WTC11 (cell line): ENCODE results near the gene ZNF81. TPM values are rescaled to one million over a fixed set of nuclear protein-coding genes. Genes with fewer than 3 reads are reported as not detected.

Experiments used
- ATAC-seq: fragments of 200-7000 bp; cut with Tn5 transposase; 2 replicates; pipeline ENCODE4 v1.10.0; 2021; ENCODE audit warnings: mild to moderate bottlenecking, moderate library complexity
- CTCF ChIA-PET: fragments of 300-600 bp; sonication (Branson Sonifier 250); formaldehyde crosslinking; loops from one replicate; lab custom pipeline; 2021; ENCODE audit warnings: antibody characterized with exemption; lab: Charles Lee
- POLR2A ChIA-PET: fragments of 350-600 bp; sonication (Branson Sonifier 250); formaldehyde crosslinking; loops from one replicate; lab custom pipeline; 2021; ENCODE audit warnings: antibody characterized with exemption; lab: Charles Lee
- DNase-seq: peaks from one replicate; pipeline ENCODE4 v3.0.0; 2021; ENCODE audit warnings: low spot score
- H3K27ac Mint-ChIP-seq: 2 replicates; pipeline ENCODE4 v1.8.0; 2021; ENCODE audit warnings: mixed read lengths
- H3K27me3 Mint-ChIP-seq: 2 replicates; pipeline ENCODE4 v1.8.0; 2021; ENCODE audit warnings: low read depth, mild to moderate bottlenecking, moderate library complexity, mixed read lengths
- H3K36me3 Mint-ChIP-seq: 2 replicates; pipeline ENCODE4 v1.8.0; 2021; ENCODE audit warnings: mixed read lengths
- H3K4me1 Mint-ChIP-seq: 2 replicates; pipeline ENCODE4 v1.8.0; 2022; ENCODE audit warnings: mixed read lengths
- H3K4me3 Mint-ChIP-seq: 2 replicates; pipeline ENCODE4 v1.8.0; 2021; ENCODE audit warnings: mild to moderate bottlenecking, moderate library complexity, mixed read lengths
- H3K9me3 Mint-ChIP-seq: 2 replicates; pipeline ENCODE4 v1.8.0; 2021; ENCODE audit warnings: mixed read lengths
- ATF6 ChIP-seq: sonication (generic); formaldehyde crosslinking; IDR thresholded peaks from 2 replicates; pipeline ENCODE4 v1.8.1; 2023; ENCODE audit warnings: mild to moderate bottlenecking, missing genetic modification reagents
- CBFB ChIP-seq: sonication (generic); formaldehyde crosslinking; IDR thresholded peaks from 2 replicates; pipeline ENCODE4 v1.8.1; 2022; ENCODE audit warnings: mild to moderate bottlenecking, low read depth, missing genetic modification reagents
- CTCF ChIP-seq: fragments of 200-600 bp; IDR thresholded peaks from 2 replicates; pipeline ENCODE4 v1.8.0; 2022; ENCODE audit warnings: antibody characterized with exemption
- ESRRA ChIP-seq: sonication (generic); formaldehyde crosslinking; IDR thresholded peaks from 2 replicates; pipeline ENCODE4 v1.8.1; 2022; ENCODE audit warnings: mild to moderate bottlenecking, missing genetic modification reagents, borderline replicate concordance
- NFATC4 ChIP-seq: fragments of 250-450 bp; sonication (Bioruptor Pico); IDR thresholded peaks from 2 replicates; pipeline ENCODE4 v1.9.0; 2021; ENCODE audit warnings: mild to moderate bottlenecking
- NFYB ChIP-seq: sonication (generic); formaldehyde crosslinking; conservative IDR thresholded peaks from 2 replicates; pipeline ENCODE4 v1.8.0; 2022; ENCODE audit warnings: low read depth, missing genetic modification reagents
- NR3C1 ChIP-seq: sonication (generic); formaldehyde crosslinking; conservative IDR thresholded peaks from 2 replicates; pipeline ENCODE4 v1.8.1; 2023; ENCODE audit warnings: low read depth, mild to moderate bottlenecking, missing genetic modification reagents
- RELA ChIP-seq: sonication (generic); formaldehyde crosslinking; IDR thresholded peaks from 2 replicates; pipeline ENCODE4 v1.8.1; 2022; ENCODE audit warnings: missing genetic modification reagents, mild to moderate bottlenecking, borderline replicate concordance
- RORB ChIP-seq: fragments of 250-450 bp; sonication (Bioruptor Pico); IDR thresholded peaks from 2 replicates; pipeline ENCODE4 v1.9.0; 2021; ENCODE audit warnings: mild to moderate bottlenecking
- SOX15 ChIP-seq: fragments of 250-450 bp; sonication (Bioruptor Pico); IDR thresholded peaks from 2 replicates; pipeline ENCODE4 v1.9.0; 2021; ENCODE audit warnings: mild to moderate bottlenecking
- ZBTB43 ChIP-seq: sonication (generic); formaldehyde crosslinking; IDR thresholded peaks from 2 replicates; pipeline ENCODE4 v1.8.1; 2023; ENCODE audit warnings: mild to moderate bottlenecking, missing genetic modification reagents
- ZMAT4 ChIP-seq: fragments of 250-450 bp; sonication (Bioruptor Pico); IDR thresholded peaks from 2 replicates; pipeline ENCODE4 v1.9.0; 2021; ENCODE audit warnings: mild to moderate bottlenecking
- ZNF219 ChIP-seq: sonication (generic); formaldehyde crosslinking; IDR thresholded peaks from 2 replicates; pipeline ENCODE4 v1.8.0; 2023; ENCODE audit warnings: missing genetic modification reagents, mild to moderate bottlenecking, borderline replicate concordance
- ZNF317 ChIP-seq: sonication (generic); formaldehyde crosslinking; IDR thresholded peaks from 2 replicates; pipeline ENCODE4 v1.8.1; 2023; ENCODE audit warnings: low read depth, mild to moderate bottlenecking, moderate library complexity, missing genetic modification reagents, borderline replicate concordance
- total RNA-seq: library from RNA; stranded (reverse); gene quantifications from 3 replicates; pipeline ENCODE4 v1.2.3, GENCODE V29; 2021
- TF ChIP-seq, protein P1 (sequence below): sonication (generic); formaldehyde crosslinking; IDR thresholded peaks from 2 replicates; pipeline ENCODE4 v1.8.1; 2022; ENCODE audit warnings: low read depth, missing genetic modification reagents, borderline replicate concordance
- TF ChIP-seq, protein P2 (sequence below): sonication (generic); formaldehyde crosslinking; IDR thresholded peaks from 2 replicates; pipeline ENCODE4 v1.8.0; 2023; ENCODE audit warnings: missing genetic modification reagents, mild to moderate bottlenecking, borderline replicate concordance
- TF ChIP-seq, protein P3 (sequence below): sonication (generic); formaldehyde crosslinking; IDR thresholded peaks from 2 replicates; pipeline ENCODE4 v1.8.0; 2023; ENCODE audit warnings: mild to moderate bottlenecking, missing genetic modification reagents
- TF ChIP-seq, protein P4 (sequence below): sonication (generic); formaldehyde crosslinking; IDR thresholded peaks from 2 replicates; pipeline ENCODE4 v1.8.1; 2022; ENCODE audit warnings: mild to moderate bottlenecking, missing genetic modification reagents, moderate library complexity, borderline replicate concordance

ZNF81 gene
- total RNA-seq, 1 experiment from 2014 or later = 12.0 TPM

DNA sequence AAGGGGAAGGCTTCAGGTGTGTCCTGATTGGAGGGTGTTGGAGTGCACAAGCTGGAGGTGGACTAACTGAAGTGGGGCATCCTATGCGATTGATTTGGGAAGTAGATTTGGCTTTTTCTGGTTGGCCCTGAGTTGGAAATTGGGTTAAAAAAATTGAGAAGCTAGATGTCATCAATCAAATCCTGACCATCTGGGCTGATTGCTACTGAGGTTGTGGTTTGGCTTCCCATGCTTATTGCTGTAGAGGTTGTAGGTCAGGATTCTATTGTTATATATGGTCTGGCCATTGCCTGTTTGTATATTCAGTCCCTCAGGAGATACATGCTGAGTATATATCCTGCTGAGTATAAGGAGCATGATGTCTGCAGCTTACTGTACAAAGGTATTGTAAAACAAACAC is 7.7 kb upstream of the ZNF81 start (continued):
- TF ChIP-seq, protein P1, sequence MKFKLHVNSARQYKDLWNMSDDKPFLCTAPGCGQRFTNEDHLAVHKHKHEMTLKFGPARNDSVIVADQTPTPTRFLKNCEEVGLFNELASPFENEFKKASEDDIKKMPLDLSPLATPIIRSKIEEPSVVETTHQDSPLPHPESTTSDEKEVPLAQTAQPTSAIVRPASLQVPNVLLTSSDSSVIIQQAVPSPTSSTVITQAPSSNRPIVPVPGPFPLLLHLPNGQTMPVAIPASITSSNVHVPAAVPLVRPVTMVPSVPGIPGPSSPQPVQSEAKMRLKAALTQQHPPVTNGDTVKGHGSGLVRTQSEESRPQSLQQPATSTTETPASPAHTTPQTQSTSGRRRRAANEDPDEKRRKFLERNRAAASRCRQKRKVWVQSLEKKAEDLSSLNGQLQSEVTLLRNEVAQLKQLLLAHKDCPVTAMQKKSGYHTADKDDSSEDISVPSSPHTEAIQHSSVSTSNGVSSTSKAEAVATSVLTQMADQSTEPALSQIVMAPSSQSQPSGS (CRISPR knock-in tag) = no peak
- TF ChIP-seq RORB (CRISPR knock-in tag) (no peak), ATF6 (CRISPR knock-in tag) (no peak), ZNF219 (CRISPR knock-in tag) (no peak), NFATC4 (no peak), ZNF317 (CRISPR knock-in tag) (no peak), ESRRA (CRISPR knock-in tag) (no peak), SOX15 (CRISPR knock-in tag) (no peak)
- TF ChIP-seq, protein P2, sequence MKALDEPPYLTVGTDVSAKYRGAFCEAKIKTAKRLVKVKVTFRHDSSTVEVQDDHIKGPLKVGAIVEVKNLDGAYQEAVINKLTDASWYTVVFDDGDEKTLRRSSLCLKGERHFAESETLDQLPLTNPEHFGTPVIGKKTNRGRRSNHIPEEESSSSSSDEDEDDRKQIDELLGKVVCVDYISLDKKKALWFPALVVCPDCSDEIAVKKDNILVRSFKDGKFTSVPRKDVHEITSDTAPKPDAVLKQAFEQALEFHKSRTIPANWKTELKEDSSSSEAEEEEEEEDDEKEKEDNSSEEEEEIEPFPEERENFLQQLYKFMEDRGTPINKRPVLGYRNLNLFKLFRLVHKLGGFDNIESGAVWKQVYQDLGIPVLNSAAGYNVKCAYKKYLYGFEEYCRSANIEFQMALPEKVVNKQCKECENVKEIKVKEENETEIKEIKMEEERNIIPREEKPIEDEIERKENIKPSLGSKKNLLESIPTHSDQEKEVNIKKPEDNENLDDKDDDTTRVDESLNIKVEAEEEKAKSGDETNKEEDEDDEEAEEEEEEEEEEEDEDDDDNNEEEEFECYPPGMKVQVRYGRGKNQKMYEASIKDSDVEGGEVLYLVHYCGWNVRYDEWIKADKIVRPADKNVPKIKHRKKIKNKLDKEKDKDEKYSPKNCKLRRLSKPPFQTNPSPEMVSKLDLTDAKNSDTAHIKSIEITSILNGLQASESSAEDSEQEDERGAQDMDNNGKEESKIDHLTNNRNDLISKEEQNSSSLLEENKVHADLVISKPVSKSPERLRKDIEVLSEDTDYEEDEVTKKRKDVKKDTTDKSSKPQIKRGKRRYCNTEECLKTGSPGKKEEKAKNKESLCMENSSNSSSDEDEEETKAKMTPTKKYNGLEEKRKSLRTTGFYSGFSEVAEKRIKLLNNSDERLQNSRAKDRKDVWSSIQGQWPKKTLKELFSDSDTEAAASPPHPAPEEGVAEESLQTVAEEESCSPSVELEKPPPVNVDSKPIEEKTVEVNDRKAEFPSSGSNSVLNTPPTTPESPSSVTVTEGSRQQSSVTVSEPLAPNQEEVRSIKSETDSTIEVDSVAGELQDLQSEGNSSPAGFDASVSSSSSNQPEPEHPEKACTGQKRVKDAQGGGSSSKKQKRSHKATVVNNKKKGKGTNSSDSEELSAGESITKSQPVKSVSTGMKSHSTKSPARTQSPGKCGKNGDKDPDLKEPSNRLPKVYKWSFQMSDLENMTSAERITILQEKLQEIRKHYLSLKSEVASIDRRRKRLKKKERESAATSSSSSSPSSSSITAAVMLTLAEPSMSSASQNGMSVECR (CRISPR knock-in tag) = no peak

- Mint-ChIP-seq H3K27me3 (no peaks in the 10 kb centered on the region; the same call in 1 of the 2 replicates), H3K27ac (no peak overlapping the region), H3K9me3 (no peaks in the 10 kb centered on the region), H3K4me3 (no peak overlapping the region), H3K36me3 (no peaks in the 10 kb centered on the region), H3K4me1 (peaks cover 13% of the 10 kb centered on the region)
- POLR2A ChIA-PET = no interaction called here
- peak; percentile 23; the same call in 1 of the 2 replicates for ATAC-seq
- DNase-seq = peak; percentile 65
- CTCF ChIA-PET = interaction anchor here (1.4 to 1.9 kb wide), 4 partner anchors 9 to 25 kb away, joined by 4 to 11 read pairs (median 6); no protein-coding TSS in a partner anchor
- TF ChIP-seq CTCF (peak; percentile 42), ZMAT4 (CRISPR knock-in tag) (no peak)
These were observed 4.9 kb upstream of the ZNF81 start for GRCh38 chrX:47831788-47832187.

- no peak for ATAC-seq
- DNase-seq = no peak
- Mint-ChIP-seq H3K27me3 (no peaks in the 10 kb centered on the region; the same call in 1 of the 2 replicates), H3K4me1 (peaks cover 11% of the 10 kb centered on the region), H3K9me3 (no peaks in the 10 kb centered on the region), H3K4me3 (no peak overlapping the region), H3K36me3 (peaks cover 3% of the 10 kb centered on the region; the same call in 1 of the 2 replicates), H3K27ac (no peak overlapping the region)
- POLR2A ChIA-PET = no interaction called here
- CTCF ChIA-PET = no interaction called here
- TF ChIP-seq, protein P3, sequence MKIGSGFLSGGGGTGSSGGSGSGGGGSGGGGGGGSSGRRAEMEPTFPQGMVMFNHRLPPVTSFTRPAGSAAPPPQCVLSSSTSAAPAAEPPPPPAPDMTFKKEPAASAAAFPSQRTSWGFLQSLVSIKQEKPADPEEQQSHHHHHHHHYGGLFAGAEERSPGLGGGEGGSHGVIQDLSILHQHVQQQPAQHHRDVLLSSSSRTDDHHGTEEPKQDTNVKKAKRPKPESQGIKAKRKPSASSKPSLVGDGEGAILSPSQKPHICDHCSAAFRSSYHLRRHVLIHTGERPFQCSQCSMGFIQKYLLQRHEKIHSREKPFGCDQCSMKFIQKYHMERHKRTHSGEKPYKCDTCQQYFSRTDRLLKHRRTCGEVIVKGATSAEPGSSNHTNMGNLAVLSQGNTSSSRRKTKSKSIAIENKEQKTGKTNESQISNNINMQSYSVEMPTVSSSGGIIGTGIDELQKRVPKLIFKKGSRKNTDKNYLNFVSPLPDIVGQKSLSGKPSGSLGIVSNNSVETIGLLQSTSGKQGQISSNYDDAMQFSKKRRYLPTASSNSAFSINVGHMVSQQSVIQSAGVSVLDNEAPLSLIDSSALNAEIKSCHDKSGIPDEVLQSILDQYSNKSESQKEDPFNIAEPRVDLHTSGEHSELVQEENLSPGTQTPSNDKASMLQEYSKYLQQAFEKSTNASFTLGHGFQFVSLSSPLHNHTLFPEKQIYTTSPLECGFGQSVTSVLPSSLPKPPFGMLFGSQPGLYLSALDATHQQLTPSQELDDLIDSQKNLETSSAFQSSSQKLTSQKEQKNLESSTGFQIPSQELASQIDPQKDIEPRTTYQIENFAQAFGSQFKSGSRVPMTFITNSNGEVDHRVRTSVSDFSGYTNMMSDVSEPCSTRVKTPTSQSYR (CRISPR knock-in tag) = no peak
- TF ChIP-seq RELA (CRISPR knock-in tag) (no peak), NFYB (no peak), NR3C1 (CRISPR knock-in tag) (no peak), CBFB (no peak), ZBTB43 (CRISPR knock-in tag) (no peak)
- TF ChIP-seq, protein P4, sequence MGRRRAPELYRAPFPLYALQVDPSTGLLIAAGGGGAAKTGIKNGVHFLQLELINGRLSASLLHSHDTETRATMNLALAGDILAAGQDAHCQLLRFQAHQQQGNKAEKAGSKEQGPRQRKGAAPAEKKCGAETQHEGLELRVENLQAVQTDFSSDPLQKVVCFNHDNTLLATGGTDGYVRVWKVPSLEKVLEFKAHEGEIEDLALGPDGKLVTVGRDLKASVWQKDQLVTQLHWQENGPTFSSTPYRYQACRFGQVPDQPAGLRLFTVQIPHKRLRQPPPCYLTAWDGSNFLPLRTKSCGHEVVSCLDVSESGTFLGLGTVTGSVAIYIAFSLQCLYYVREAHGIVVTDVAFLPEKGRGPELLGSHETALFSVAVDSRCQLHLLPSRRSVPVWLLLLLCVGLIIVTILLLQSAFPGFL (CRISPR knock-in tag) = no peak
These were observed 1.7 kb downstream of the ZNF81 start for GRCh38 chrX:47838361-47838760.
